HCT116 (cell line): ENCODE data around the gene AUTS2. TPM values are rescaled to one million over a fixed set of nuclear protein-coding genes. Genes with fewer than 3 reads are reported as not detected.

ENCODE experiments used
- ATAC-seq: fragments of 200-7000 bp; cut with Tn5 transposase; 2 replicates; pipeline ENCODE4 v1.9.1; 2020; ENCODE audit warnings: mild to moderate bottlenecking, moderate library complexity
- BruUV-seq: library from RNA; stranded (reverse); fragments of 400-500 nt; replicated peaks from 2 replicates; lab custom pipeline; 2021; lab: Mats Ljungman, UMichigan
- CTCF ChIA-PET: fragments of 300-600 bp; sonication (Branson Sonifier 250); formaldehyde crosslinking; loops from one replicate; lab custom pipeline; 2021; ENCODE audit warnings: antibody characterized with exemption; lab: Charles Lee
- POLR2A ChIA-PET: fragments of 300-600, 350-600 bp; sonication (Branson Sonifier 250); formaldehyde crosslinking; loops from one replicate; lab custom pipeline; 2021; ENCODE audit warnings: antibody characterized with exemption; lab: Charles Lee
- RAD21 ChIA-PET, 2 experiments: fragments of 300-600 bp; sonication (Branson Sonifier 250); formaldehyde crosslinking; loops; one replicate each; lab custom pipeline; 2023; ENCODE audit warnings: low total read pairs in 2 of 2; ENCODE audit not compliant: uncharacterized antibody in 2 of 2, unreplicated experiment in 2 of 2, low non-redundant PET in 1 of 2; lab: Charles Lee
- DNase-seq: peaks from one replicate; pipeline ENCODE4 v3.0.0-alpha.2; 2010; ENCODE audit warnings: low read depth, low spot score
- H2AFZ ChIP-seq: fragments of 200-600 bp; shearing (Covaris generic), sonication (generic); 2 replicates; pipeline ENCODE4 v1.6.1; 2017; ENCODE audit warnings: low read depth, mixed run types, mixed read lengths, antibody characterized with exemption, low read length; ENCODE audit not compliant: poor library complexity, severe bottlenecking
- H3K27ac ChIP-seq: 2 replicates; pipeline ENCODE4 v1.5.1; 2012; ENCODE audit warnings: low read depth, low read length
- H3K27me3 ChIP-seq: fragments of 200-600 bp; sonication (generic); 2 replicates; pipeline ENCODE4 v1.6.1; 2016; ENCODE audit warnings: mixed run types, low read length, mixed read lengths; ENCODE audit not compliant: insufficient read depth
- H3K36me3 ChIP-seq, 2 experiments: fragments of 200-500 bp in 1 of 2; fragments of 200-600 bp in 1 of 2; sonication (Bioruptor generic) in 1 of 2; sonication (generic) in 1 of 2; 2 replicates each; pipeline versions ENCODE4 v1.5.1 to v1.6.1; 2014 to 2016; ENCODE audit warnings: low read length in 2 of 2, inconsistent platforms in 1 of 2, mixed read lengths in 1 of 2, mixed run types in 1 of 2; ENCODE audit not compliant: insufficient read depth in 2 of 2, control insufficient read depth in 1 of 2
- H3K4me1 ChIP-seq, 2 experiments: fragments of 200-600 bp in 1 of 2; sonication (generic) in 1 of 2; 2 replicates each; pipeline versions ENCODE4 v1.5.1 to v1.6.1; 2012 to 2017; ENCODE audit warnings: low read length in 2 of 2, inconsistent platforms in 1 of 2, mild to moderate bottlenecking in 1 of 2, mixed read lengths in 1 of 2, mixed run types in 1 of 2, moderate library complexity in 1 of 2; ENCODE audit not compliant: insufficient read depth in 2 of 2, control insufficient read depth in 1 of 2
- H3K4me2 ChIP-seq: fragments of 200-600 bp; sonication (generic); 2 replicates; pipeline ENCODE4 v1.6.1; 2017; ENCODE audit warnings: mixed run types, low read length, mixed read lengths
- H3K4me3 ChIP-seq, 2 experiments: fragments of 200-600 bp in 1 of 2; sonication (generic) in 1 of 2; replicated peaks in 1 of 2; 2 replicates each; pipeline ENCODE4 v1.5.1; 2011 to 2016; ENCODE audit warnings: low read length in 2 of 2, control low read depth in 1 of 2, low read depth in 1 of 2, mild to moderate bottlenecking in 1 of 2, mixed read lengths in 1 of 2, mixed run types in 1 of 2
- H3K79me2 ChIP-seq: fragments of 200-600 bp; sonication (generic); 2 replicates; pipeline ENCODE4 v1.6.1; 2017; ENCODE audit warnings: mild to moderate bottlenecking, mixed run types, low read length, moderate library complexity, mixed read lengths; ENCODE audit not compliant: insufficient read depth
- H3K9ac ChIP-seq: fragments of 200-600 bp; sonication (generic); 2 replicates; pipeline ENCODE4 v1.6.1; 2016; ENCODE audit warnings: low read length, mixed read lengths
- H3K9me2 ChIP-seq: fragments of 200-600 bp; sonication (generic), shearing (Covaris generic); 2 replicates; pipeline ENCODE4 v1.6.1; 2017; ENCODE audit warnings: mixed run types, mild to moderate bottlenecking, moderate library complexity; ENCODE audit not compliant: insufficient read depth
- H3K9me3 ChIP-seq, 2 experiments: fragments of 200-500 bp in 1 of 2; fragments of 200-600 bp in 1 of 2; sonication (Bioruptor generic) in 1 of 2; sonication (generic) in 1 of 2; 2 replicates each; pipeline ENCODE4 v1.6.1; 2014 to 2017; ENCODE audit warnings: low read length in 2 of 2, mixed read lengths in 2 of 2, inconsistent platforms in 1 of 2, low read depth in 1 of 2, mild to moderate bottlenecking in 1 of 2, mixed run types in 1 of 2, moderate library complexity in 1 of 2; ENCODE audit not compliant: control insufficient read depth in 1 of 2, insufficient read depth in 1 of 2
- H4K20me1 ChIP-seq: fragments of 200-600 bp; sonication (generic), shearing (Covaris generic); 2 replicates; pipeline ENCODE4 v1.6.1; 2017; ENCODE audit warnings: mixed run types, mild to moderate bottlenecking, moderate library complexity; ENCODE audit not compliant: insufficient read depth
- ATF3 ChIP-seq: IDR thresholded peaks from 2 replicates; pipeline ENCODE4 v1.6.1; 2012
- CBX3 ChIP-seq: IDR thresholded peaks from 2 replicates; pipeline ENCODE4 v1.6.1; 2012; ENCODE audit warnings: low read depth
- CEBPB ChIP-seq: IDR thresholded peaks from 2 replicates; pipeline ENCODE4 v1.6.1; 2012; ENCODE audit warnings: low read depth
- ELF1 ChIP-seq: IDR thresholded peaks from 2 replicates; pipeline ENCODE4 v1.6.1; 2012; ENCODE audit warnings: low read depth, borderline replicate concordance
- EZH2phosphoT487 ChIP-seq: fragments of 200-600 bp; IDR thresholded peaks from 2 replicates; pipeline ENCODE4 v1.6.1; 2018; ENCODE audit warnings: antibody characterized with exemption, borderline replicate concordance
- FOSL1 ChIP-seq: IDR thresholded peaks from 2 replicates; pipeline ENCODE4 v1.6.1; 2012; ENCODE audit warnings: low read depth
- JUND ChIP-seq: IDR thresholded peaks from 2 replicates; pipeline ENCODE4 v1.6.1; 2012
- POLR2AphosphoS5 ChIP-seq: IDR thresholded peaks from 2 replicates; pipeline ENCODE4 v1.6.1; 2011; ENCODE audit warnings: mild to moderate bottlenecking, low read depth, low read length, moderate library complexity
- REST ChIP-seq: IDR thresholded peaks from 2 replicates; pipeline ENCODE4 v1.6.1; 2012; ENCODE audit warnings: low read depth
- SIN3A ChIP-seq: IDR thresholded peaks from 2 replicates; pipeline ENCODE4 v1.6.1; 2012; ENCODE audit warnings: low read depth
- TCF7L2 ChIP-seq: IDR thresholded peaks from 2 replicates; pipeline ENCODE4 v1.7.0; 2011; ENCODE audit warnings: borderline replicate concordance, inconsistent platforms; ENCODE audit not compliant: insufficient read depth, insufficient read length; ENCODE audit errors: extremely low read depth
- ZBTB33 ChIP-seq: IDR thresholded peaks from 2 replicates; pipeline ENCODE4 v1.6.1; 2011; ENCODE audit warnings: mild to moderate bottlenecking, low read length, moderate library complexity; ENCODE audit not compliant: insufficient replicate concordance; ENCODE audit errors: extremely low read depth
- ZFX ChIP-seq: fragments of 450-650 bp; IDR thresholded peaks from 2 replicates; pipeline ENCODE4 v1.6.1; 2017
- intact Hi-C: fragments of 100-400 bp; cut with micrococcal nuclease; formaldehyde crosslinking; loops from 2 replicates; pipeline ENCODE4 v1.10.0; 2022
- total RNA-seq: library from RNA; stranded (reverse); gene quantifications from one replicate; pipeline ENCODE4 v1.2.1, GENCODE V29; 2021; ENCODE audit not compliant: unreplicated experiment
- TF ChIP-seq, protein P1 (sequence below): IDR thresholded peaks from 2 replicates; pipeline ENCODE4 v1.6.1; 2012
- TF ChIP-seq, protein P2 (sequence below), 3 experiments: fragments of 200-600 bp in 1 of 3; sonication (generic) in 1 of 3; IDR thresholded peaks in 2 of 3; conservative IDR thresholded peaks in 1 of 3; 2 replicates each; pipeline ENCODE4 v1.5.1; 2012 to 2017; ENCODE audit warnings: low read depth in 2 of 3, low read length in 2 of 3, antibody characterized with exemption in 1 of 3, borderline replicate concordance in 1 of 3, control low read depth in 1 of 3, mild to moderate bottlenecking in 1 of 3, mixed read lengths in 1 of 3, mixed run types in 1 of 3, moderate library complexity in 1 of 3; ENCODE audit not compliant: insufficient read depth in 1 of 3

AUTS2 gene
- total RNA-seq, 1 experiment from 2014 or later: 0.93 TPM

- Histone ChIP-seq H3K9me2 (no peaks in the 10 kb centered on the region), H3K27ac (no peak overlapping the region), H3K4me1 (no peaks in the 10 kb centered on the region), H3K4me3 (no peak overlapping the region), H3K4me2 (no peak overlapping the region), H3K36me3 (no peaks in the 10 kb centered on the region), H3K9me3 (peaks cover 0 to 24% of the 10 kb centered on the region in 2 experiments; a peak in 2 of 4 replicates), H3K9ac (no peak overlapping the region), H4K20me1 (no peaks in the 10 kb centered on the region), H2AFZ (no peak overlapping the region), H3K27me3 (no peaks in the 10 kb centered on the region), H3K79me2 (no peaks in the 10 kb centered on the region)
- intact Hi-C loops: no loop called here
- CTCF ChIA-PET: no interaction called here
- RAD21 ChIA-PET: no interaction called here
- ATAC-seq (no peak), DNase-seq (no peak)
- TF ChIP-seq REST: no peak
- no peak for TF ChIP-seq JUND
- no peak for TF ChIP-seq EZH2phosphoT487
- TF ChIP-seq POLR2AphosphoS5: no peak
- no peak for TF ChIP-seq CEBPB
- no peak for TF ChIP-seq SIN3A
- TF ChIP-seq ATF3: no peak
- TF ChIP-seq ELF1: no peak
- TF ChIP-seq ZBTB33: no peak
- TF ChIP-seq, protein P1, sequence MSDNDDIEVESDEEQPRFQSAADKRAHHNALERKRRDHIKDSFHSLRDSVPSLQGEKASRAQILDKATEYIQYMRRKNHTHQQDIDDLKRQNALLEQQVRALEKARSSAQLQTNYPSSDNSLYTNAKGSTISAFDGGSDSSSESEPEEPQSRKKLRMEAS: no peak
- no peak for TF ChIP-seq TCF7L2
- TF ChIP-seq, protein P2, sequence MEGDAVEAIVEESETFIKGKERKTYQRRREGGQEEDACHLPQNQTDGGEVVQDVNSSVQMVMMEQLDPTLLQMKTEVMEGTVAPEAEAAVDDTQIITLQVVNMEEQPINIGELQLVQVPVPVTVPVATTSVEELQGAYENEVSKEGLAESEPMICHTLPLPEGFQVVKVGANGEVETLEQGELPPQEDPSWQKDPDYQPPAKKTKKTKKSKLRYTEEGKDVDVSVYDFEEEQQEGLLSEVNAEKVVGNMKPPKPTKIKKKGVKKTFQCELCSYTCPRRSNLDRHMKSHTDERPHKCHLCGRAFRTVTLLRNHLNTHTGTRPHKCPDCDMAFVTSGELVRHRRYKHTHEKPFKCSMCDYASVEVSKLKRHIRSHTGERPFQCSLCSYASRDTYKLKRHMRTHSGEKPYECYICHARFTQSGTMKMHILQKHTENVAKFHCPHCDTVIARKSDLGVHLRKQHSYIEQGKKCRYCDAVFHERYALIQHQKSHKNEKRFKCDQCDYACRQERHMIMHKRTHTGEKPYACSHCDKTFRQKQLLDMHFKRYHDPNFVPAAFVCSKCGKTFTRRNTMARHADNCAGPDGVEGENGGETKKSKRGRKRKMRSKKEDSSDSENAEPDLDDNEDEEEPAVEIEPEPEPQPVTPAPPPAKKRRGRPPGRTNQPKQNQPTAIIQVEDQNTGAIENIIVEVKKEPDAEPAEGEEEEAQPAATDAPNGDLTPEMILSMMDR (IDR thresholded peaks at IDR 0.05 in 2 of 3, conservative IDR thresholded peaks at IDR 0.05 in 1 of 3; ENCODE audit: borderline replicate concordance in 1 of 3, insufficient read depth in 1 of 3, low read depth in 2 of 3, low read length in 2 of 3): no peak
- no peak for TF ChIP-seq CBX3
- TF ChIP-seq FOSL1: no peak
- TF ChIP-seq ZFX: no peak
- POLR2A ChIA-PET: no interaction called here
- no TSS peak for BruUV-seq
Observed at GRCh38 chr7:70635633-70636032, 1037.4 kb downstream of the AUTS2 start.
